ENCODE data around the gene TMEM97. TPM values are rescaled to one million over a fixed set of nuclear protein-coding genes. Genes with fewer than 3 reads are reported as not detected.
"Not testable (repeated sequence)": the region's sequence is repeated elsewhere in the genome, so short reads cannot be mapped to it uniquely, and the experiment has no call there.

Gene TMEM97
- total RNA-seq, 2 experiments from 2014 or later, result 26.2 to 39.7 TPM

- Mint-ChIP-seq H3K9me3 (ENCODE audit: low read depth) (no peaks in the 10 kb centered on the region), H3K27me3 (peaks cover 41% of the 10 kb centered on the region), H3K4me1 (peaks cover 3% of the 10 kb centered on the region), H3K27ac (no peak overlapping the region), H3K36me3 (no peaks in the 10 kb centered on the region), H3K4me3 (no peak overlapping the region)
- no peak for ATAC-seq
- no peak for DNase-seq
- CTCF ChIA-PET, result no interaction called here
Observed at GRCh38 chr17:28291780-28292330, 27.1 kb upstream of the TMEM97 start.

- H3K4me1 Mint-ChIP-seq, ATAC-seq: not testable (repeated sequence)
- CTCF ChIA-PET, result interaction anchor here (1.5 kb wide), 1 partner anchor 41 kb away, joined by 3 read pairs; no protein-coding TSS in a partner anchor
Observed at GRCh38 chr17:28292878-28293277, 26.1 kb upstream of the TMEM97 start.

GRCh38 chr17:28293994-28294393 lies 25.0 kb upstream of the TMEM97 start:
- ATAC-seq (no peak), DNase-seq (no peak)
- CTCF ChIA-PET, result interaction anchor here (1.5 kb wide), 1 partner anchor 42 kb away, joined by 3 read pairs; no protein-coding TSS in a partner anchor
- peaks cover 3% of the 10 kb centered on the region for H3K4me1 Mint-ChIP-seq
- H3K27ac Mint-ChIP-seq, result no peak overlapping the region
- H3K9me3 Mint-ChIP-seq (ENCODE audit: low read depth), result no peaks in the 10 kb centered on the region
- H3K4me3 Mint-ChIP-seq, result no peak overlapping the region
- H3K27me3 Mint-ChIP-seq, result peaks cover 41% of the 10 kb centered on the region
- no peaks in the 10 kb centered on the region for H3K36me3 Mint-ChIP-seq

More at GRCh38 chr17:28292878-28293277, 26.1 kb upstream of the TMEM97 start:
- H3K27me3 Mint-ChIP-seq, result peaks cover 41% of the 10 kb centered on the region
- H3K4me3 Mint-ChIP-seq; DNase-seq; H3K9me3 Mint-ChIP-seq (ENCODE audit: low read depth); H3K27ac Mint-ChIP-seq; H3K36me3 Mint-ChIP-seq: not testable (repeated sequence)

- H3K36me3 Mint-ChIP-seq, result no peaks in the 10 kb centered on the region
- H3K4me1 Mint-ChIP-seq, result peaks cover 3% of the 10 kb centered on the region
- peaks cover 38% of the 10 kb centered on the region for H3K27me3 Mint-ChIP-seq
- no peaks in the 10 kb centered on the region for H3K9me3 Mint-ChIP-seq (ENCODE audit: low read depth)
- H3K4me3 Mint-ChIP-seq, result no peak overlapping the region
- ATAC-seq, result no peak
- H3K27ac Mint-ChIP-seq, result no peak overlapping the region
- CTCF ChIA-PET, result interaction anchor here (0.9 to 1.0 kb wide), 2 partner anchors 44 to 121 kb away, joined by 3 read pairs; no protein-coding TSS in a partner anchor
- no peak for DNase-seq
Observed at GRCh38 chr17:28295677-28296578, 23.1 kb upstream of the TMEM97 start.

DNA sequence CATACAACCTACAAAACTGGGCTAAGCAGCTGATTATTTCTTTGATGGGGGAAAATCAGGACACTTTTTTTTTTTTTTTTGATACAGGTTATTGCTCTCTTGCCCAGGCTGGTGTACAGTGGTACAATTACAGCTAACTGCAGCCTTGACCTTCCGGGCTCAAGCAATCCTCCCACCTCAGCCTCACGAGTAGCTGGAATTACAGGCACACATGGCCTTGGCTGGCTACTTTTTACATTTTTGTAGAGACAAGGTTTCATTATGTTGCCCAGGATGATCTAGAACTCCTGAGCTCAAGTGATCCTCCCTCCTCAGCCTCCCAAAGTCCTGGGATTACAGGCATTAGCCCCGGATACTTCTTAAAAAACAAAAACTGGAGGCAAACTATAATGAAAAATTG lies 20.6 kb upstream of the TMEM97 start:
- ATAC-seq (no peak), DNase-seq (no peak)
- CTCF ChIA-PET, result interaction anchor here (1.5 kb wide), 1 partner anchor 16 kb away, joined by 3 read pairs; no protein-coding TSS in a partner anchor
- no peaks in the 10 kb centered on the region for H3K9me3 Mint-ChIP-seq (ENCODE audit: low read depth)
- no peak overlapping the region for H3K4me3 Mint-ChIP-seq
- no peaks in the 10 kb centered on the region for H3K36me3 Mint-ChIP-seq
- H3K4me1 Mint-ChIP-seq, result peaks cover 3% of the 10 kb centered on the region
- peaks cover 17% of the 10 kb centered on the region for H3K27me3 Mint-ChIP-seq
- H3K27ac Mint-ChIP-seq, result no peak overlapping the region

GRCh38 chr17:28306954-28307401 lies 12.0 kb upstream of the TMEM97 start:
- Mint-ChIP-seq H3K27me3 (peaks cover 39% of the 10 kb centered on the region), H3K27ac (no peak overlapping the region), H3K9me3 (ENCODE audit: low read depth) (no peaks in the 10 kb centered on the region), H3K4me3 (no peak overlapping the region), H3K36me3 (no peaks in the 10 kb centered on the region), H3K4me1 (no peaks in the 10 kb centered on the region)
- no peak for DNase-seq
- ATAC-seq, result no peak
- CTCF ChIA-PET, result no interaction called here

DNA sequence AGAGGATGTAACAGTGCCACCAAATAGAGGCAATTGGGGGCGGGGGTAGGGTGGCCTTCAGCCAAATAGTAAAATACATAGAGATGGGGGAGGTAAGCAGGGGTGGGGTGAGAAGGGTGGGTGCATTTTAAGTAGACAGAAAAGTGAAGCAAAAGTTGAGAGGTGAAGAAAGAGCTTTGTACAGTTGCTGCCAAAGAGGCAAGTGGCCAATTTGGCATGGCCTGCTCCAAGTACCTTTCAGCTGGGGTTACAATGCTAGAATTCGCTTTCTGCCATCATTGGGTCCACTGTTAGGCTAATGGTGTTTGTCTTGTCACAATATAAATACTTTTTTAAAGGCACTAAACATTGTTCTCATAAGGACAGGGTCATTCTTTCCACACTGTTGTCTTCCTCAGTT lies 5.2 kb upstream of the TMEM97 start:
- DNase-seq, result no peak
- ATAC-seq, result no peak
- Mint-ChIP-seq H3K36me3 (no peaks in the 10 kb centered on the region), H3K27me3 (peaks cover 3% of the 10 kb centered on the region), H3K4me1 (peaks cover 12% of the 10 kb centered on the region), H3K4me3 (no peak overlapping the region), H3K27ac (no peak overlapping the region), H3K9me3 (ENCODE audit: low read depth) (no peaks in the 10 kb centered on the region)
- CTCF ChIA-PET, result interaction anchor here (0.9 to 1.1 kb wide), 3 partner anchors 22 to 102 kb away, joined by 3 read pairs; partner anchors contain the start of genes IFT20, SEBOX and TNFAIP1

GRCh38 chr17:28315846-28316705 lies 2.9 kb upstream of the TMEM97 start:
- H3K9me3 Mint-ChIP-seq (ENCODE audit: low read depth), result no peaks in the 10 kb centered on the region
- DNase-seq, result no peak
- H3K4me1 Mint-ChIP-seq, result peaks cover 25% of the 10 kb centered on the region
- no peak for ATAC-seq
- peaks cover 2% of the 10 kb centered on the region for H3K36me3 Mint-ChIP-seq
- no peak overlapping the region for H3K27ac Mint-ChIP-seq
- CTCF ChIA-PET, result interaction anchor here (2.4 kb wide), 1 partner anchor 422 kb away, joined by 8 read pairs; the partner anchor contains the start of gene LYRM9
- H3K27me3 Mint-ChIP-seq, result peaks cover 3% of the 10 kb centered on the region
- no peak overlapping the region for H3K4me3 Mint-ChIP-seq

- DNase-seq (no peak), ATAC-seq (no peak)
- CTCF ChIA-PET, result interaction anchor here (0.7 to 5.2 kb wide), 8 partner anchors 8 to 424 kb away, joined by 3 to 31 read pairs (median 4); partner anchors contain the start of genes IFT20, LYRM9, POLDIP2 and TNFAIP1
- Mint-ChIP-seq H3K27me3 (peaks cover 3% of the 10 kb centered on the region), H3K4me1 (peaks cover 35% of the 10 kb centered on the region), H3K36me3 (peaks cover 2% of the 10 kb centered on the region), H3K4me3 (peak overlapping the region; percentile 94), H3K9me3 (ENCODE audit: low read depth) (no peaks in the 10 kb centered on the region), H3K27ac (peak overlapping the region; percentile 89)
Observed at GRCh38 chr17:28317099-28317965, 1.7 kb upstream of the TMEM97 start.

DNA sequence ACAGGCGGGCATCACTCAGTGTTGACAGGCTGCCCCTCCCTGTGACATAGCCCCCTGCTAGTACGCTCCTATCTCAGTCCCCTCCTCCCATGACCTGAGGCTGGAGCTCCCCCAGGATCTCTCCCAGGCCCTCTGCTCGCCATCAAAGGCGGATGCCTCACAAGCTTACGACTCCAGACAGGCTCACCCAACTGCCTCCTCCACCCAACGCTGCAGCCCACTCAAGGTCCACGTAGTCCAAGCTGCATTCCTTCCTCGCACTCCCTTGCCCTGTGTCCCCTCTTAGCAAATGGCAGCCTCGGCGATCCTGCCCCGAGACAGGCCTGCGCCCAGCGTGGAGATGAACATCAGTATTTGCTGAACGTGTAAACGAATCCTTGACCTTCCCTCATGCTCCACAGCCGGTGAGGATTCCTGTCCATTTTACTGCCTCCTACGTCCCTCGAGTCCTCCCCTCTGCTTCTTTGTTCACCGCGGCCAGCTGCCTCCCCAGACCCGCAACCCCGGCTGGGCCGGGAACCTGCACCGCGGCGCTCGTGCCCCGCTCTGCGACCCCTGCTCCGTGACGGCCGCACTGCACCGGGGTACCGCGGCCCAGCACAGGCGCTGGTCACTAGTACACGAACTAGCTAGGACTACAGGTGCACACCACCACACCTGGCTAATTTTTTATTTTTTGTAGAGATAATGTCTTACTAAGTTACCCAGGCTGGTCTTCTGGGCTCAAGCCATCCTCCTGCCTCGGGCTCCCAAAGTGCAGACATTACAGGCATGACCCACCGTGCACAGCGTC lies 838 bp upstream of the TMEM97 start:
- DNase-seq (no peak), ATAC-seq (peak; percentile 3)
- CTCF ChIA-PET, result interaction anchor here (0.7 to 5.2 kb wide), 11 partner anchors 9 to 424 kb away, joined by 3 to 31 read pairs (median 3); partner anchors contain the start of genes IFT20, LYRM9, POLDIP2 and TNFAIP1
- Mint-ChIP-seq H3K9me3 (ENCODE audit: low read depth) (no peaks in the 10 kb centered on the region), H3K4me3 (peak overlapping the region; percentile 94), H3K36me3 (peaks cover 7% of the 10 kb centered on the region), H3K27me3 (peaks cover 2% of the 10 kb centered on the region), H3K4me1 (peaks cover 42% of the 10 kb centered on the region), H3K27ac (peak overlapping the region; percentile 89)

DNA sequence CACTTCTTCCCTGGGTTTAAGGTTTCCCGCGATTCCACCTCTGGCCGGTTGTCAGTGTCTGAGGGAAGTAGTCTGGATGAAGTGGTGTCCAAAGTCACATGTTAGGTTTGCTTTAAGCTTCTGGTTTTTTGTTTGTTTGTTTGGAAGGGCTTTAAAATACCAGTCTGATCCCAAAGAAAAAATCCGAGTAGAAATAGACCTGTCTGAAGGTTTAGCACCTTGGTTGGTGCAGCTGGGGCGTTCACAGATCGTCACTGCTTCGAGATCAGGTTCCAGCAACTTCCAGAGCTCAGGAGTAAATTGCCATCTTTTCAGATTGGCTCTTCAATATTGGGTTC lies 567 bp downstream of the TMEM97 start:
- Mint-ChIP-seq H3K4me1 (peaks cover 42% of the 10 kb centered on the region), H3K4me3 (peak overlapping the region; percentile 94), H3K36me3 (peaks cover 8% of the 10 kb centered on the region), H3K9me3 (ENCODE audit: low read depth) (no peaks in the 10 kb centered on the region), H3K27me3 (no peaks in the 10 kb centered on the region), H3K27ac (peak overlapping the region; percentile 89)
- DNase-seq, result no peak
- CTCF ChIA-PET, result interaction anchor here (1.7 to 5.2 kb wide), 3 partner anchors 8 to 38 kb away, joined by 3 to 31 read pairs (median 5); partner anchors contain the start of genes IFT20, POLDIP2 and TNFAIP1
- no peak for ATAC-seq
